ENCODE results near the gene NDST1.

NDST1 gene

GRCh38 chr5:150587856-150588595, 80.1 kb downstream of the NDST1 start:
- no peak for DNase-seq (ENCODE audit: low spot score)

DNA sequence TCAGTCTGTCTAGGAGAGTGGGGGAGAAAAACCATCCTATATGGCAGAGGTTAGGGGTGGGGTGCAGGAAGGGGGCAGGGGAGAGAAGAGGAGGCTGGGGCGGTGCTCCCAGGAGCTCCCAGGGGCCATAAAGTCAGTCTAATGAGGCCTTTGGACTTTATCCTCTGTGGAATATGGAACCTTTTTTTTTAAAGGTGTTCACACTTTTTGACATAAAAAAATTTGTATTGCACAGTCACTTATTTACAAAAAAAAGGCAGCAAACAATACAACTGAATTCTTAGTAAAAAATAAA, 80.6 kb downstream of the NDST1 start:
- DNase-seq (ENCODE audit: low spot score) = no peak

GRCh38 chr5:150589862-150590601, 82.1 kb downstream of the NDST1 start:
- DNase-seq (ENCODE audit: low spot score) = no peak

DNA sequence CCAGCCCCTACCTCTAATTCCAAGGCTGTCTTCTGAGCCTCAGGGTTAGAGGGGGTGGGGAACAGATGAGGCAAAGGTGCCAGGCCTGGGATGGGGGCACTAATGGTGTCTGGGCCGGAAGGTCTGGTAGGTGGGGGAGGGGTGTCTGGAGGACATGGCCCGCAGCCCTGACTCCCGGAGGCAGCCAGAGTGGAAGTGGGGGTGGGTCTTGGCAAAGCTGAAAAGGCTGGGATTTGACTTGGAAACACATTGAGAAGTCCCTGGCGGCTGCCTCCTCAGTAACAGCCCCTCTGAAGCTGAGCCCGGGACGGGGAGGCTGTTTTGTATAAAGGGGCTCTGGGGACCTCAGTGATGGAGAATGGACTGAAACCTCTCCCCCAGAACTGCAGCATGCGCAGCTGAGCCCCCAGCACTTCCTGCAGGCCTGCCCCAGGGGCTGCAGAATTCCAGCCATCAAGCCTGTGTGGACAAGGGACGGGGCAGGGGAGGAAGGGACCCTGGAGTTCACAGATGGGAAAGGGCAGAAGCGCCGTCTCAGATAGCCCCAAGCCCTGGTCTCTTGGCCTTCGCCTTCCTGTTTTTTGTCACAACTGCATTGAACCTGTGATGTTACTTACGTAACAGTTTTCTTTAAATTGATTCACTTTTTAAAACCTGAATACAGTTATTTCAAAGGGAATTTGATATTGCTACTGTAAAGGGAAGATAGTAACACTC, 83.2 kb downstream of the NDST1 start:
- no peak for DNase-seq (ENCODE audit: low spot score)

- DNase-seq (ENCODE audit: low spot score) = no peak
Measured at GRCh38 chr5:150593593-150593992, 85.7 kb downstream of the NDST1 start.

- DNase-seq (ENCODE audit: low spot score) = no peak
Measured at GRCh38 chr5:150593996-150594395, 86.1 kb downstream of the NDST1 start.

DNA sequence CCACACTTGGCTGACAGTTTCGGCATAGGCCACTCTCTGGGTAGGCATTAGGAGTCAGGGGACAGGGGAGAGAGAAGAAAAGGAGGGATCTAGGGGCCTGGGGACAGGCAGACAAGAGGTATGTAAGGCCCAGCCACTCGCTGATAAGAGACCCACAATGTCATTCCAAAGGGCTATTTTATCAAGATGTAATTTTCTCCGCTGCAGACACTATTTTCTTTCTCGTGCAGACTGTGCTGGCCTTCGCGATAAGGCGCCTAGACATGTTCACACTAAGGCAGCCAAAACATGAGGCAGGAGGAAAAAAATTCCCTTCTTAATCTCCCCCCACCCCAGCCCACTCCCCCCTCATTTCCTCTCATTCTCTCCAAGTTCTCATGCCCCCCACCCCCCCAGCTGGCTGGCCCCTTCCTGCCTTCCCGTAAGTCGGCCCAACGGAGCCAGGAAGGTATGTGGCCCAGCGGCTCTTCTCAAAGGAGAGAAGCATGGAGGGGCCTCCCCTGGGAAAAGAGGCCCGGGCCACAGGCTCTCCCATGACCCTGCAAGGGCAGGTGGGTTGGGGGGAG, 87.6 kb downstream of the NDST1 start:
- DNase-seq (ENCODE audit: low spot score) = no peak

GRCh38 chr5:150596313-150596712, 88.4 kb downstream of the NDST1 start:
- no peak for DNase-seq (ENCODE audit: low spot score)

DNA sequence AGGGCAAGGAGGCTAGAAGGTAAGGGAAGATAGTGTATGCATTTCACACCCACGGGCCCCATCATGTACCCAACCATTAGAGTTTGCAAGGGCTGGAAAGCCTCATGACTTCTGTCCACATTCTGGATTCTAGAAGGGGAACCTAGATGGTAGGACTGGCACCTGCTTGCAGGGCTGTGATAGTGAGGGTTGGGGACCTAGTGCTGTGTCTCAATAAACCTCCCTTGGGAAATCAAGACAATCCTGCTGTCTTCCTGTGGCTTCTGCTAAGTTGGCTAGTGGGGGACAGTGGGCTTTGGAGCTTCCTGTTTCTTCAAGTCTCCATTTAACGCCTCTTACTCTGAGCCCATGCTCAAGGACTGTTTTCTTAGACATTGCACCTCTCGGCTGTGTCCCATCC, 88.9 kb downstream of the NDST1 start:
- no peak for DNase-seq (ENCODE audit: low spot score)

DNA sequence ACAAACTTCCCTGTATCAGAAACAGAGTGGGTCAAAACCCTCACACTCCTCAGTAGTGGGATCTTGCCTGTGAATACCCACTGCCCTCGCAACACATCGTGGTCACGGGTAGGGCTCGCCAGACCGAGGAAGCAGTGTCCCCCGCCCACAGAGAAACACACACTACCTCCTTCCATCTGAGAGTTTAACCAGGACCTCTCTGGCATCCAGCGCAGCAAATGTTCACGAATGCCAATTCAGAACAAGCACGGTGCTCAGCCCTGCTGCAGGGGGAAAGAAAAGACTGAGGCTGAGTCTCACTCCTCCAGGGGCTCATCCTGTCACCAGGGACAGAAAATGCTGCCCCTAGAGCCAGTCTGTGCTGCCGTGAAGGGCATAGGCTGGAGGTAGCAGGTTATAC, 90.1 kb downstream of the NDST1 start:
- DNase-seq (ENCODE audit: low spot score) = no peak

- no peak for DNase-seq (ENCODE audit: low spot score)
Measured at GRCh38 chr5:150598821-150599273, 90.9 kb downstream of the NDST1 start.

GRCh38 chr5:150599281-150599680, 91.3 kb downstream of the NDST1 start:
- no peak for DNase-seq (ENCODE audit: low spot score)

- DNase-seq (ENCODE audit: low spot score) = no peak
Measured at GRCh38 chr5:150599917-150600511, 92.1 kb downstream of the NDST1 start.

- no peak for DNase-seq (ENCODE audit: low spot score)
Measured at GRCh38 chr5:150600616-150601490, 92.9 kb downstream of the NDST1 start.

GRCh38 chr5:150601491-150602345, 93.8 kb downstream of the NDST1 start:
- DNase-seq (ENCODE audit: low spot score) = no peak

GRCh38 chr5:150603052-150603451, 95.1 kb downstream of the NDST1 start:
- DNase-seq (ENCODE audit: low spot score) = no peak

GRCh38 chr5:150603491-150603890, 95.6 kb downstream of the NDST1 start:
- DNase-seq (ENCODE audit: low spot score) = no peak

DNA sequence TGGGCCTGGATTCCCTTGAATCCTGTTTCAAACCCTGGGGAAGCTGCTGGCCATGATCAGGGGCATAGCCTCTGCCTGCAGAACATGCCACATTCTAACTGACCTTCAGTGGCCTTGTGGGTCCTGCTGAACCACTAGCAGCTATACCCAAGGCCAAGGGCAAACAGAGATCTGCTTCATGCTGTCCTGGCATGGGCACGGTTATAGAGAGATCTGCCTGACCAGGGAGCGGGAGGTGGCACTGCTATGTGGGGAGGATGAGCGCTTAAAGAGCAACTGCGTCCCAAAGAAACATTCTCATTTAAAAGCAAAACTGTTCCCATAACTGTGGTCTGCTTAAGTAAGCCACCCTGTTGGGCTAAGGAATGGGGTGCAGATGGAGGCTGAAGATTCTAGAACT, 96.1 kb downstream of the NDST1 start:
- DNase-seq (ENCODE audit: low spot score) = no peak

DNA sequence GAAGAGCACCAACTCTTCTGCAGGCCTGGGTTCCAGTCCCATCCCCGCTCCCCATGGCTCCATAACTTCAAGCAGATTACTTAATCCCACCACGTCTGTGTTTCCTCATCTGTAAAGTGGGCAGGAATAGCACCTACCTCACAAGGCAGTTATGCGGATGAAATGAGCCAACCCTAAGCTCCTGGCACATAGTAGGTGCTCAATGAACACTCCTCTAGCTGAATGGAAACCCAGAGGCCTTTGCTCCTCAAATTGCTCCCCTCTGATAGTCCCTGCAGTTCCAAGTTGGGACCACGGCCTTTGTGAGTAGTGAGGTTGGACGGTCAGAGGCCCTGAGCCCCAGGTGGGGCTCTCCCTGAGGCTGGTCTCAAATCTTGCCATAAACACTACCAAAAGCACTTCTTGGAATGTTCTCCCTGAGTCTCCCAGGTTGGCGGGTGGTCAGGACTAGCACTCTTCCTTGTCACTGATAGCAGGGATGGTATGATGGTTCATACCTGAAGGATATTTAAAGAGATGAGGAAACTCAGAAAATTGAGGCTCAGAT, 97.0 kb downstream of the NDST1 start:
- DNase-seq (ENCODE audit: low spot score) = no peak

GRCh38 chr5:150605546-150605945, 97.6 kb downstream of the NDST1 start:
- DNase-seq (ENCODE audit: low spot score) = no peak

Measured in hematopoietic multipotent progenitor cell treated with erythropoietin and hydrocortisone succinate and interleukin-3 and kit ligand, for 15 days (in vitro differentiated cells).